Trophoblast cell (in vitro differentiated cells and primary cell): Measurements from ENCODE around the gene ZSCAN16.
"Not testable (repeated sequence)": the region's sequence is repeated elsewhere in the genome, so short reads cannot be mapped to it uniquely, and the experiment has no call there.

Experiments used
- DNase-seq, 2 donors: peaks; one replicate each; pipeline ENCODE4 v3.0.0-alpha.2; 2016
- H2AFZ ChIP-seq: 2 replicates; pipeline ENCODE4 v1.6.1; 2013; ENCODE audit warnings: low read length, moderate library complexity, mild to moderate bottlenecking; ENCODE audit not compliant: insufficient read depth, poor library complexity
- H2AK5ac ChIP-seq: 2 replicates; pipeline ENCODE4 v1.6.1; 2013; ENCODE audit warnings: mild to moderate bottlenecking, low read length
- H2BK120ac ChIP-seq: 2 replicates; pipeline ENCODE4 v1.6.1; 2013; ENCODE audit warnings: low read length, mild to moderate bottlenecking, moderate library complexity; ENCODE audit not compliant: insufficient read depth, poor library complexity
- H2BK12ac ChIP-seq: 2 replicates; pipeline ENCODE4 v1.6.1; 2013; ENCODE audit warnings: mild to moderate bottlenecking, low read length, moderate library complexity
- H2BK5ac ChIP-seq: 2 replicates; pipeline ENCODE4 v1.6.1; 2013; ENCODE audit warnings: low read length, low read depth, moderate library complexity, mild to moderate bottlenecking; ENCODE audit not compliant: poor library complexity
- H3K14ac ChIP-seq: 2 replicates; pipeline ENCODE4 v1.6.1; 2013; ENCODE audit warnings: mild to moderate bottlenecking, low read length
- H3K18ac ChIP-seq: 2 replicates; pipeline ENCODE4 v1.6.1; 2013; ENCODE audit warnings: mild to moderate bottlenecking, low read length
- H3K23ac ChIP-seq: 2 replicates; pipeline ENCODE4 v1.6.1; 2013; ENCODE audit warnings: low read length
- H3K27ac ChIP-seq: 2 replicates; pipeline ENCODE4 v1.5.1; 2013; ENCODE audit warnings: low read depth, mild to moderate bottlenecking, inconsistent platforms, low read length, moderate library complexity
- H3K27me3 ChIP-seq: 2 replicates; pipeline ENCODE4 v1.6.1; 2013; ENCODE audit warnings: inconsistent platforms, mild to moderate bottlenecking, low read length, moderate library complexity; ENCODE audit not compliant: insufficient read depth
- H3K36me3 ChIP-seq, 2 experiments: 1 replicate in 1 of 2; 2 replicates in 1 of 2; pipeline ENCODE4 v1.6.1; 2013; ENCODE audit warnings: low read length in 2 of 2, mild to moderate bottlenecking in 2 of 2, moderate library complexity in 1 of 2; ENCODE audit not compliant: insufficient read depth in 2 of 2, control insufficient read depth in 1 of 2
- H3K4ac ChIP-seq: 2 replicates; pipeline ENCODE4 v1.6.1; 2013; ENCODE audit warnings: low read depth, mild to moderate bottlenecking, low read length, moderate library complexity
- H3K4me1 ChIP-seq, 2 experiments: 1 replicate in 1 of 2; 2 replicates in 1 of 2; pipeline ENCODE4 v1.6.1; 2013; ENCODE audit warnings: low read length in 2 of 2, mild to moderate bottlenecking in 2 of 2, moderate library complexity in 1 of 2; ENCODE audit not compliant: insufficient read depth in 2 of 2, control insufficient read depth in 1 of 2
- H3K4me2 ChIP-seq: 2 replicates; pipeline ENCODE4 v1.6.1; 2013; ENCODE audit warnings: inconsistent platforms, mild to moderate bottlenecking, low read length, moderate library complexity
- H3K4me3 ChIP-seq: 2 replicates; pipeline ENCODE4 v1.5.1; 2013; ENCODE audit warnings: mild to moderate bottlenecking, low read depth, low read length, inconsistent platforms
- H3K79me1 ChIP-seq: one replicate; pipeline ENCODE4 v1.6.1; 2013; ENCODE audit warnings: low read length
- H3K79me2 ChIP-seq: 2 replicates; pipeline ENCODE4 v1.6.1; 2013; ENCODE audit warnings: low read length, mild to moderate bottlenecking; ENCODE audit not compliant: control insufficient read depth, insufficient read depth, poor library complexity
- H3K9ac ChIP-seq: 2 replicates; pipeline ENCODE4 v1.6.1; 2013; ENCODE audit warnings: mild to moderate bottlenecking, low read length
- H3K9me3 ChIP-seq: 2 replicates; pipeline ENCODE4 v1.6.1; 2013; ENCODE audit warnings: low read depth, mild to moderate bottlenecking, control low read depth, inconsistent platforms, low read length; ENCODE audit not compliant: insufficient read depth
- H4K12ac ChIP-seq: 2 replicates; pipeline ENCODE4 v1.6.1; 2013; ENCODE audit warnings: low read depth, mild to moderate bottlenecking, low read length, moderate library complexity
- H4K8ac ChIP-seq: 2 replicates; pipeline ENCODE4 v1.6.1; 2013; ENCODE audit warnings: low read depth, mild to moderate bottlenecking, low read length, moderate library complexity
- H4K91ac ChIP-seq: one replicate; pipeline ENCODE4 v1.6.1; 2013; ENCODE audit warnings: low read depth, mild to moderate bottlenecking, low read length, moderate library complexity
- WGBS: extraction: QIAGEN DNeasy Blood & Tissue Kit; methylation state at CpG from one replicate; pipeline ENCODE4 v1.1.7; 2013; ENCODE audit warnings: missing lambda C conversion rate; ENCODE audit not compliant: insufficient read length, insufficient coverage; ENCODE audit errors: extremely low coverage; 5-methylcytosine and 5-hydroxymethylcytosine counted together

ZSCAN16 gene

GRCh38 chr6:28117386-28118050 is 6.9 kb upstream of the ZSCAN16 start:
- Histone ChIP-seq H3K14ac (no peak overlapping the region), H2AK5ac (no peak overlapping the region), H2BK120ac (no peak overlapping the region), H3K4me3 (no peak overlapping the region), H3K9ac (no peak overlapping the region), H3K27me3 (no peaks in the 10 kb centered on the region), H2BK5ac (no peak overlapping the region), H3K79me2 (no peaks in the 10 kb centered on the region), H3K4me2 (no peak overlapping the region), H4K8ac (no peak overlapping the region), H3K79me1 (no peaks in the 10 kb centered on the region), H3K4me1 (no peaks in the 10 kb centered on the region), H3K9me3 (no peaks in the 10 kb centered on the region), H4K91ac (no peak overlapping the region), H3K27ac (no peak overlapping the region), H2AFZ (no peak overlapping the region), H4K12ac (no peak overlapping the region), H2BK12ac (no peak overlapping the region), H3K36me3 (peaks cover 3 to 12% of the 10 kb centered on the region in 2 experiments), H3K23ac (no peak overlapping the region), H3K18ac (no peak overlapping the region), H3K4ac (no peak overlapping the region)
- no CpG with 5 or more reads among the region's 2 CpGs for WGBS
- DNase-seq = no peak

- no peak overlapping the region for H3K14ac ChIP-seq
- H3K79me1 ChIP-seq = no peaks in the 10 kb centered on the region
- no peak overlapping the region for H3K9ac ChIP-seq
- H3K4me3 ChIP-seq = no peak overlapping the region
- no peak overlapping the region for H2AK5ac ChIP-seq
- no peak overlapping the region for H4K91ac ChIP-seq
- peaks cover 5 to 12% of the 10 kb centered on the region in 2 experiments for H3K36me3 ChIP-seq
- H4K12ac ChIP-seq = no peak overlapping the region
- no peak overlapping the region for H3K23ac ChIP-seq
- no peaks in the 10 kb centered on the region for H3K9me3 ChIP-seq
- no CpG with 5 or more reads among the region's 1 CpG for WGBS
- no peak overlapping the region for H2BK5ac ChIP-seq
- no peak overlapping the region for H3K4ac ChIP-seq
- H4K8ac ChIP-seq = no peak overlapping the region
- no peak overlapping the region for H3K18ac ChIP-seq
- no peak overlapping the region for H2AFZ ChIP-seq
- no peaks in the 10 kb centered on the region for H3K27me3 ChIP-seq
- H3K79me2 ChIP-seq = no peaks in the 10 kb centered on the region
- DNase-seq = no peak
- no peak overlapping the region for H3K27ac ChIP-seq
- no peaks in the 10 kb centered on the region for H3K4me1 ChIP-seq
- H3K4me2 ChIP-seq = no peak overlapping the region
- no peak overlapping the region for H2BK12ac ChIP-seq
- no peak overlapping the region for H2BK120ac ChIP-seq
These were observed 6.2 kb upstream of the ZSCAN16 start for GRCh38 chr6:28118217-28118616.

- Histone ChIP-seq H2BK5ac (no peak overlapping the region), H4K8ac (no peak overlapping the region), H3K27me3 (no peaks in the 10 kb centered on the region), H2BK12ac (no peak overlapping the region), H3K79me2 (peaks cover 2% of the 10 kb centered on the region), H3K9ac (no peak overlapping the region), H3K27ac (no peak overlapping the region), H4K91ac (no peak overlapping the region), H4K12ac (no peak overlapping the region), H3K79me1 (peaks cover 3% of the 10 kb centered on the region), H3K4me2 (no peak overlapping the region), H2AK5ac (no peak overlapping the region), H3K9me3 (no peaks in the 10 kb centered on the region), H3K4me1 (peaks cover 0 to 3% of the 10 kb centered on the region in 2 experiments), H3K4me3 (no peak overlapping the region), H3K36me3 (peaks cover 6 to 8% of the 10 kb centered on the region in 2 experiments), H3K18ac (no peak overlapping the region), H2AFZ (no peak overlapping the region), H2BK120ac (no peak overlapping the region), H3K4ac (no peak overlapping the region), H3K14ac (no peak overlapping the region), H3K23ac (no peak overlapping the region)
- no peak for DNase-seq
- no CpG with 5 or more reads among the region's 2 CpGs for WGBS
These were observed 2.5 kb upstream of the ZSCAN16 start for GRCh38 chr6:28121876-28122275.

- not testable (repeated sequence) for DNase-seq, H3K4me3 ChIP-seq, H3K4ac ChIP-seq, H3K9ac ChIP-seq, H2BK5ac ChIP-seq, H2AK5ac ChIP-seq, H3K4me1 ChIP-seq, H2BK120ac ChIP-seq, H3K27ac ChIP-seq, H3K36me3 ChIP-seq, H3K23ac ChIP-seq, H3K79me2 ChIP-seq, H2AFZ ChIP-seq, H3K4me2 ChIP-seq, H4K8ac ChIP-seq, H3K14ac ChIP-seq, H3K18ac ChIP-seq, H4K91ac ChIP-seq, H2BK12ac ChIP-seq, H3K27me3 ChIP-seq, H4K12ac ChIP-seq, H3K9me3 ChIP-seq, H3K79me1 ChIP-seq
- WGBS = no CpG with 5 or more reads among the region's 5 CpGs
These were observed 2.1 kb upstream of the ZSCAN16 start for GRCh38 chr6:28122283-28122682.
